Rectal smooth muscle tissue (tissue), 1 donor: Measurements from ENCODE around the gene SCUBE1.

ENCODE experiments used
- H3K27ac ChIP-seq: one replicate; pipeline ENCODE4 v1.7.0; 2013; ENCODE audit warnings: low read depth, low read length, inconsistent platforms
- H3K27me3 ChIP-seq: one replicate; pipeline ENCODE4 v1.7.0; 2013; ENCODE audit warnings: low read length; ENCODE audit not compliant: control insufficient read depth, insufficient read depth
- H3K36me3 ChIP-seq: one replicate; pipeline ENCODE4 v1.7.0; 2013; ENCODE audit warnings: low read length; ENCODE audit not compliant: control insufficient read depth, insufficient read depth
- H3K4me1 ChIP-seq: one replicate; pipeline ENCODE4 v1.7.0; 2013; ENCODE audit warnings: low read length; ENCODE audit not compliant: control insufficient read depth, insufficient read depth
- H3K4me3 ChIP-seq: one replicate; pipeline ENCODE4 v1.7.0; 2013; ENCODE audit warnings: low read length
- H3K9ac ChIP-seq: one replicate; pipeline ENCODE4 v1.7.0; 2013; ENCODE audit warnings: low read length

Gene SCUBE1

DNA sequence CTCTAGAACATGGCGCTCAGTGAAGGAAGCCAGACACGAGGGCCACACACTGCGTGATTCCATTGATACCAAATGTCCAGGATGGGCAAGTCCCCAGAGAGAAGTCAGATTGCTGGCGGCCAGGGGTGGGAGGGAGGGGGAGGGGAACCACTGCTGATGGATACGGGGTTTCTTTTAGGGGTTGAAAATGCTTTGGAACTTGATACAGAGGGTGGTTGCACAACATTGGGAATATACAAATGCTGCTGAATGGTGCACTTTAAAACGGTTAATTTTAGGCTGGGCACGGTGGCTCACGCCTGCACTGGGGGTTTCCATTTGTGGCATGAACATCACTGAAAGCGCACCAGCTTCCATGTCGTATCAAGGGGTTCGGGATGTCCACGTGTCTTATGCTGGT, 186.8 kb downstream of the SCUBE1 start:
- H3K36me3 ChIP-seq, result peaks cover 2% of the 10 kb centered on the region
- H3K27ac ChIP-seq, result no peak overlapping the region
- H3K27me3 ChIP-seq, result no peaks in the 10 kb centered on the region
- peaks cover 7% of the 10 kb centered on the region for H3K4me1 ChIP-seq
- H3K9ac ChIP-seq, result no peak overlapping the region
- no peak overlapping the region for H3K4me3 ChIP-seq

DNA sequence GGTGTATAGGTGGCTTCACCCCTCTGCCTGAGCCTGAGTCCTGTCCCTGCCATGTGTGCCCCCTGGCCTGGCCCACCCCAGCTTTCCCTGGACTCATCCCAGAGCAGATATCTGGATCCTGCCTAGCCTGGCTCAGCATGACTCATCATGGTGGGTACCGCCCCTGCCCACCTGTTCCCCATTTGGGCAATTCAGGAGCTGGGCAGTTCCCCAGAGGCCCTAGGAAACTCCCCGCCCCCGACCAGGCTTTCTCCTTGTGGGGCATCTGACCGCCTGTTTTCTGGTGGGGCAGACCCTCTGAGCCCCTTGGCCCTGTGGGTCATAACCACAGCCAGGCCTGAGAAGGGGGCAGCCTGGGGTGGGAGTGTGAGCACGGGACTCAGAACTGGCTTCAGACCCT, 187.4 kb downstream of the SCUBE1 start:
- Histone ChIP-seq H3K27me3 (no peaks in the 10 kb centered on the region), H3K4me1 (peaks cover 8% of the 10 kb centered on the region), H3K4me3 (no peak overlapping the region), H3K36me3 (no peaks in the 10 kb centered on the region), H3K27ac (no peak overlapping the region), H3K9ac (no peak overlapping the region)

DNA sequence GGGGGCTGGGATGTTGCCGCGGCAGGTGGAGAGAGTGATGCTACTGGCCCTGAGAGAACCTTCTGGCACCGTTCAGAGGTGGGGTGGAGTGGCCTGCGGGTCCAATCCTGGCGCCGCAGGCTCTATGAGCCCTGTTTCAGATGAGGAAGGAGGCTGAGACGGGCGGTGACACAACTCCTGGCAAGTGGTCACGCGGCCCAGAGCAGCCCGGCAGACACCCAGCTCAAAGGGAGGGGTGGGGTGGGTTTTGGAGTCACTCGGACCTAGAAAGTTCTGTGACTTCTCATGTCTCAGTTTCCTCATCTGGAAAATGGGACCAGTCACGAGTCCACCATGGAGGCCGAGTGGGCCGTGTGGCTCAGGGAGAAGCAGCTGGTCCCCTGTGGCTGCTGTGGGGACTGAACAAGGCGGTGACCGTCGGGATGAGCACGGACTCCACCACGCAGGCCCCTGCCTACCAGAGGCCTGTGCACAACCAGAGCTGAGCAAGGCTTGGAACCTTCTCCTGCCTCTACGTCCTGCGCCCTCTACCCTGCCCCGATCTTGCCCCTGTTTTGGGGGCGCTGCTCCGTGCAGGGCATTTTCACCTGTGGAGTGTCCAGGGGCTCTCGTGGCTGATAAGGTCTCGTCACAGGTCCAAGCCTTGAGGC, 188.2 kb downstream of the SCUBE1 start:
- Histone ChIP-seq H3K9ac (no peak overlapping the region), H3K27ac (no peak overlapping the region), H3K27me3 (no peaks in the 10 kb centered on the region), H3K36me3 (no peaks in the 10 kb centered on the region), H3K4me1 (peaks cover 12% of the 10 kb centered on the region), H3K4me3 (no peak overlapping the region)

DNA sequence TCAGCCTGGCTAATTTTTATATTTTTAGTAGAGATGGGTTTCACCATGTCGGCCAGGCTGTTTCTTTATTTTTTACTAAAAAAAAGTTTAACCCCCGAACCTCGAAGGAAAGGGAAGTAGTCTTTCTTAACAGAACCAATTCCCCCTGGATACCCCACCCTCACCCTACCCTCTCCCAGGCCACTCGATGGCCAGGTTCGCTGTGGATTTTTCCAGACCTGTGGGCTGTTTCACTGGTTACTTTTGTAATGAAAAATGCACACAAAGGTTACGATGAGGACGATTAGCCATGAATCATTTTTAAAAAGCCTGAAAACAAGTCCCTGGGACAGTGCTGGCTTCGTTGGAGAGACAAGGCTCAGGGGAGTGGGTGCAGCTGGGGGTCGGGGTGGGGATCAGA, 189.3 kb downstream of the SCUBE1 start:
- Histone ChIP-seq H3K27ac (no peak overlapping the region), H3K4me3 (no peak overlapping the region), H3K9ac (no peak overlapping the region)

DNA sequence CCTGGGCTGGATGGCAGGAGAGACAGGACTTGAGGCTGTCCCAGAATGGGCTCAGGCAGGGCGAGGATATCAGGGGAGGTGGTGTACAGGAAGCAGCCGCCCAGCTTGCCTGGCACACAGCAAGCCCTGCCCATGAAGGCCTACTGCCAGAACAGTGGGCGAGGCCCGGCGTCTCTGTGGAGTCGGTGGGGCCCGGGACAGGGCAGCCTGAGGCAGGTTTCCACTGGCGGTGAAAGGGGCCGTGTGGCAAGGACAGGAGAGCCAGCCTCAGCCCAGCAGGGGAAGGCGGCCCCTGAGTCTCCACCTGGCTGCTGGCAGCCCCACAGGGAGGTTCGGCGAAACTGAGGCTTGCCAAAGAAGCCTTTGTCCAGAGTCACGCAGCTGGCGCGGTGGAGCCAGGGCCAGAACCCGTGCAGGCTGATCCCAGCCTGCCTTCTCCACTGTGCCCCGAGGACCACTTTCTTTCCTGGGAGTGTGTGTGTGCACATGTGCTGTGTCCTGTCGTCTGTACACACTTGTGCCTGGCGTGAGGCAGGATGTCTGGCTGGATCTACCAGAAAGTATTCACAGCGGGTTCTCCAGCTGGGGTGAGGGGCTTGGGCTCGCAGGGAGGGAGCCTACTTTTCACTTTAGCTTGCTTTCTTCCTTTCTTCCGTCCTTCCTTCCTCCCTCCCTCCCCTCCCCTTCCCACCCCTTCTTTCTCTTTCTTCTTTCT, 190.7 kb downstream of the SCUBE1 start:
- H3K27ac ChIP-seq, result peak overlapping the region; percentile 69
- H3K4me3 ChIP-seq, result peak overlapping the region; percentile 77
- peaks cover 12% of the 10 kb centered on the region for H3K4me1 ChIP-seq
- no peaks in the 10 kb centered on the region for H3K27me3 ChIP-seq
- H3K9ac ChIP-seq, result peak overlapping the region; percentile 80
- H3K36me3 ChIP-seq, result no peaks in the 10 kb centered on the region

More for the DNA sequence above, 189.3 kb downstream of the SCUBE1 start:
- no peaks in the 10 kb centered on the region for H3K36me3 ChIP-seq
- H3K27me3 ChIP-seq, result no peaks in the 10 kb centered on the region
- peaks cover 12% of the 10 kb centered on the region for H3K4me1 ChIP-seq

DNA sequence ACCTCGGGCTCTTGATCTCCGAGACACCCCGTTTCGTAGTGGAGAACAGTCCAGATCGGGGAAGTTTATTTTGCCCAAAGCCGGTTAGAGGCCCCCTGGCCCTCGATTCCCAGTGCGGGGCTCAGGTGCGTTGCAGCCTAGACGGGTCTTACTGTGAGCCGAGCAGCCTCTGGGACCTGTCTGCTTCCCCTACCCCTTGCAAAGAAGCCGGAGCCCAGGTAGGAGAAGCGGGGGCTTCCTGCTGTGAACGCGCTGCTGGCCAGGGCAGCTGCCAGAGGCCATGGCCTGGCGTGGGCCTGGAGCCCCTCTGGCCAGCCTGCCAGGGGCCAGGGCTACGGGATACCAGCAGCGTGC, 191.2 kb downstream of the SCUBE1 start:
- Histone ChIP-seq H3K36me3 (no peaks in the 10 kb centered on the region), H3K27me3 (no peaks in the 10 kb centered on the region), H3K9ac (peak overlapping the region; percentile 80), H3K27ac (peak overlapping the region; percentile 69), H3K4me1 (peaks cover 12% of the 10 kb centered on the region), H3K4me3 (peak overlapping the region; percentile 77)

DNA sequence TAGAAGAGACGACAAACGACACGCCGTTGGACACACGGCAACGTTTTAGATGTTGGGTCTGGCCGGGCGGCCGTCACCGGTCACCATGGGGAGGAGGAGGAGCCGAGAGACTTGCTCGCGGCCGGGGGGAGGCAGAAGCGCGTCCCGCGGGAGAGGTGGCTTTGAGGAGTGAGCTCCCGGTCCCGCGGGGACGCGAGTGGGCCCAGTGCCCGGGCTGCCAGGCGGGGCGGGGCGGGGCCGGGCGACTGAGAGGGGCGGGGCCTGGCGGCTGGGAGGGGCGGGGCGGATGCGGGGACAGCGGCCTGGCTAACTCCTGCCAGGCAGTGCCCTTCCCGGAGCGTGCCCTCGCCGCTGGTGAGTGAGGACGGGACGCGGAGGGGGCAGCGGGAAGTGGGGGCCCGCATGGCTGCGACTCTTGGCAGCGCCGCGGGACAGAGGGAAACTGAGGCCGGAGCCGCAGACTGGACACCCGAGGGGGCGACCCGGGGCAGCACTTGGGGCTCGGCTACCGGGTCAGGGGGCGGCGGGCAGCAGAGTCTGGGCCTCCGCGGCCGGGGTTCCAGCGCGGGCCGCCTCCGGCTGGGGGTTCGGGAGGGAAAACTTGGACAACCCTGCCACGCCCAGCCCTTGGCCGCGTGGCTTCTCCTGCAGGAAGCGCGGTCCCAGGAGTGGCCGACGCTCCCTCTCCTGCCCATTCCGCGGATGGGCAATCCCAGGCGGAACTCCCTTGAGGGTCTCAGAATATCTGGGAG, 191.7 kb downstream of the SCUBE1 start, which contains the start of gene TSPO:
Gene TSPO (plus strand): TSS at position 309 of the 752 bp plus-strand sequence. CDS start 7,680 bp downstream, outside the sequence.
- Histone ChIP-seq H3K27me3 (no peaks in the 10 kb centered on the region), H3K27ac (peak within 1 kb of the TSS; percentile 69), H3K4me3 (peak within 1 kb of the TSS; percentile 77), H3K36me3 (no peaks in the 10 kb centered on the region), H3K4me1 (peaks cover 12% of the 10 kb centered on the region), H3K9ac (peak within 1 kb of the TSS; percentile 80)

DNA sequence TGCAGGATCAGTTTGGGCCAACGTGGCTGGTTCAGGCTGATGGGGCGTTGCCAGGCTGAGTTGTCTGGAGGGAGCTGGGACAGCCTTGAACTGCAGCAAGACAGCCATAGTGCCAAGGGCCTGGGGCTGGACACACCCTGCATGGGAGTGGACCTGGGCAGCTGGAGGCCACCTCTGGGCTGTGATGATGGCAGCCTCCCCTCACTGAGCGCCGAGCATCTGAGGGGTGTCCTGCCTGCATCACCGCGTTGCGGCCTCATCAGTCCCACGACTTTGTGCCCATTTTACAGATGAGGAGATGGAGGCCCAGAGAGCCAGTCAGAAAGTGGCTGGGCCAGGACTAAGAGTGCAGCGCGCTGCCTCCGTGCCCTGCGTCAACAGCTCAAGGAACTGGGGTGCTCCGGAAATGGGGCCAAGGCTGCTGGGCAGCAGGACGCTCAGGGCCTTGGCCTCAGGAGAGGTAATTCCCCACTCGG, 192.4 kb downstream of the SCUBE1 start:
- no peak overlapping the region for H3K9ac ChIP-seq
- H3K4me3 ChIP-seq, result peak overlapping the region; percentile 77
- H3K36me3 ChIP-seq, result no peaks in the 10 kb centered on the region
- H3K27ac ChIP-seq, result peak overlapping the region; percentile 34
- H3K27me3 ChIP-seq, result no peaks in the 10 kb centered on the region
- peaks cover 12% of the 10 kb centered on the region for H3K4me1 ChIP-seq

DNA sequence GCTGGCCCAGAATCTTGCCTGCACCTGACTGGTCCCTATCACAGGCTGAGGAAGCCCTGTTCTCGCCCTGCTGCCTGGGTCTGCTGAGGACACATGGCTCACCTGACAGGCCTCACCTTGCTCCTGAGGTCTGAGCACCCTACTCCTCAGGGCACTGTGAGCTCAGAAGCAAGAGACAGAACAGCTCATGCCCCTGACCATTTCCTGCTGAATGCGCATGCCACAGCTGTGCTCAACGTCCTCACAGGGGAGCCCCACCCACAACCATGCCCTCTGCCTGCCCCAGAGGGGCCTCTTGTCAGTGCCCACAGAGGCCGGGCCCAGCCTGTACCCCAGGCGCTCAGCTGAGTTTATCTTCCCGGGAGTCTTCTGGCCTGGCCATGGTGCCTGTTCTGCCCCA, 194.6 kb downstream of the SCUBE1 start:
- Histone ChIP-seq H3K4me3 (no peak overlapping the region), H3K36me3 (no peaks in the 10 kb centered on the region), H3K27me3 (no peaks in the 10 kb centered on the region), H3K27ac (no peak overlapping the region), H3K4me1 (peaks cover 12% of the 10 kb centered on the region), H3K9ac (no peak overlapping the region)

DNA sequence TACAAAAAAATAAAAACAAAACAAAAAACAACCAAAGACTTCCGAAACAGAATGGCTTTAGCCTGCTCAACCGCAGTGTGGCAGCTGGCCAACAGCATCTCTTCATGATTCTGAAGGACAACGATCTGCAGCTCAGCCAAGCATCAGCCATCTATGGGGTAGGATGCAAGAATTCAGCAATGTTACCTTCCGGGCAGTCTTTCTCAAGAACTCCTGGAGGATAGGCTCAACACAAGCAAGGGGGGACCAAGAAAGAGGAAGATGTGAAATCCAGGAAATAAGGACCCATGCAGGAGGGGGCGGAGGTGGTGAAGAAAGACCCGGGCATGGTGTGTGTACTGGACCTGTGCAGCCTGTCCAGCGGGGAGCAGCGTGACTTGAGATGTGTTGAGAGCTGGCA, 195.4 kb downstream of the SCUBE1 start:
- H3K27me3 ChIP-seq, result no peaks in the 10 kb centered on the region
- H3K4me1 ChIP-seq, result peaks cover 13% of the 10 kb centered on the region
- H3K4me3 ChIP-seq, result no peak overlapping the region
- H3K36me3 ChIP-seq, result no peaks in the 10 kb centered on the region
- H3K9ac ChIP-seq, result no peak overlapping the region
- H3K27ac ChIP-seq, result no peak overlapping the region
